Fibroblast of lung (primary cell): Measurements from ENCODE around the gene SMOC2.

ENCODE experiments used
- CTCF ChIP-seq, 2 donors: IDR thresholded peaks in 1 of 2; conservative IDR thresholded peaks in 1 of 2; 1 replicate in 1 of 2; 2 replicates in 1 of 2; pipeline ENCODE4 v1.5.1; 2011 to 2012; ENCODE audit warnings: low read length in 2 of 2, control low read depth in 1 of 2, inconsistent platforms in 1 of 2, low read depth in 1 of 2, mild to moderate bottlenecking in 1 of 2
- EZH2 ChIP-seq: IDR thresholded peaks from 2 replicates; pipeline ENCODE4 v1.5.1; 2012; ENCODE audit warnings: low read length, control low read depth, mild to moderate bottlenecking; ENCODE audit errors: missing control alignments

- TF ChIP-seq CTCF (conservative IDR thresholded peaks at IDR 0.05 in 1 of 2, IDR thresholded peaks at IDR 0.05 in 1 of 2; ENCODE audit: low read depth in 1 of 2, low read length in 2 of 2) (no peak), EZH2 (no peak)
Measured at GRCh38 chr6:168704678-168705077, 263.7 kb downstream of the SMOC2 start.
